Body of pancreas (tissue), 4 donors: ENCODE data around the gene GRIK2. TPM values are rescaled to one million over a fixed set of nuclear protein-coding genes. Genes with fewer than 3 reads are reported as not detected.

Experiments
- ATAC-seq: fragments of 150-250 bp; one replicate; pipeline ENCODE4 v1.9.1; 2016
- DNase-seq, 4 donors: peaks; one replicate each; pipeline ENCODE4 v3.0.0-alpha.2; 2019
- H3K27ac ChIP-seq, 4 donors: fragments of 200-600 bp; sonication (generic); 1 replicate in 3 of 4; 2 replicates in 1 of 4; pipeline versions ENCODE4 v1.5.1 to v1.6.1; 2016 to 2019; ENCODE audit warnings: mild to moderate bottlenecking in 1 of 4, mixed read lengths in 1 of 4, moderate library complexity in 1 of 4
- H3K27me3 ChIP-seq, 2 donors: fragments of 200-600 bp; sonication (generic); one replicate each; pipeline ENCODE4 v1.6.0; 2016; ENCODE audit warnings: mild to moderate bottlenecking in 1 of 2
- H3K36me3 ChIP-seq, 2 donors: fragments of 200-600 bp; sonication (generic); replicated peaks in 1 of 2; 2 replicates each; pipeline ENCODE4 v1.5.1; 2016; ENCODE audit warnings: low read depth in 2 of 2; ENCODE audit not compliant: insufficient read depth in 1 of 2
- H3K4me1 ChIP-seq: fragments of 200-600 bp; sonication (generic); one replicate; pipeline ENCODE4 v1.6.0; 2016
- H3K4me3 ChIP-seq, 2 donors: fragments of 200-600 bp; sonication (generic); 1 replicate in 1 of 2; 2 replicates in 1 of 2; pipeline ENCODE4 v1.5.1; 2016 to 2019
- H3K9me3 ChIP-seq, 3 donors: fragments of 200-600 bp; sonication (generic); 1 replicate in 2 of 3; 2 replicates in 1 of 3; pipeline ENCODE4 v1.5.1; 2016
- CTCF ChIP-seq, 7 experiments: fragments of 450-650 bp in 4 of 7; fragments of 200-600 bp in 3 of 7; sonication (generic) in 3 of 7; IDR thresholded peaks; one replicate each; pipeline ENCODE4 v1.5.1; 2016 to 2019; ENCODE audit warnings: antibody characterized with exemption in 7 of 7
- POLR2A ChIP-seq, 3 donors: fragments of 450-650 bp; IDR thresholded peaks; one replicate each; pipeline ENCODE4 v1.6.1; 2016; ENCODE audit warnings: antibody characterized with exemption in 3 of 3, mild to moderate bottlenecking in 2 of 3
- WGBS, 2 donors: methylation state at CpG; one replicate each; pipeline ENCODE4 v1.1.5; 2017; 5-methylcytosine and 5-hydroxymethylcytosine counted together
- intact Hi-C: fragments of 100-400 bp; cut with DNase I; formaldehyde crosslinking; loops from one replicate; pipeline ENCODE4 v1.15.1; 2023
- total RNA-seq, 2 donors: library from RNA; depleted of rRNA; stranded (reverse); fragments of >200 nt; gene quantifications; one replicate each; pipeline ENCODE4 v1.1.0, GENCODE V29; 2016

GRIK2 gene
- total RNA-seq, 2 donors from 2014 or later, result 0.52 to 7.9 TPM

GRCh38 chr6:101577091-101577490 is 183.6 kb downstream of the GRIK2 start:
- Histone ChIP-seq H3K4me3 (no peak overlapping the region), H3K9me3 (no peaks in the 10 kb centered on the region), H3K27me3 (no peaks in the 10 kb centered on the region), H3K36me3 (no peaks in the 10 kb centered on the region), H3K4me1 (no peaks in the 10 kb centered on the region), H3K27ac (no peak overlapping the region)
- TF ChIP-seq POLR2A (IDR thresholded peaks at IDR 0.05), result no peak
- no peak for TF ChIP-seq CTCF (IDR thresholded peaks at IDR 0.05)
- ATAC-seq (no peak), DNase-seq (no peak)
- intact Hi-C loops, result no loop called here

GRCh38 chr6:101578306-101578705 is 184.8 kb downstream of the GRIK2 start:
- intact Hi-C loops, result no loop called here
- Histone ChIP-seq H3K4me1 (no peaks in the 10 kb centered on the region), H3K36me3 (no peaks in the 10 kb centered on the region), H3K27me3 (no peaks in the 10 kb centered on the region), H3K27ac (no peak overlapping the region), H3K9me3 (no peaks in the 10 kb centered on the region), H3K4me3 (no peak overlapping the region)
- WGBS, 2 donors, result 72 to 82% methylated on average over 1 of the region's 1 CpG
- DNase-seq (no peak), ATAC-seq (no peak)
- TF ChIP-seq POLR2A (IDR thresholded peaks at IDR 0.05) (no peak), CTCF (IDR thresholded peaks at IDR 0.05) (no peak)

GRCh38 chr6:101582792-101583191 is 189.3 kb downstream of the GRIK2 start:
- ATAC-seq (no peak), DNase-seq (no peak)
- Histone ChIP-seq H3K36me3 (no peaks in the 10 kb centered on the region), H3K27ac (no peak overlapping the region), H3K27me3 (no peaks in the 10 kb centered on the region), H3K9me3 (no peaks in the 10 kb centered on the region), H3K4me3 (no peak overlapping the region), H3K4me1 (no peaks in the 10 kb centered on the region)
- no peak for TF ChIP-seq CTCF (IDR thresholded peaks at IDR 0.05)
- no peak for TF ChIP-seq POLR2A (IDR thresholded peaks at IDR 0.05)
- intact Hi-C loops, result no loop called here

- intact Hi-C loops, result no loop called here
- no peak overlapping the region for H3K27ac ChIP-seq
- no peaks in the 10 kb centered on the region for H3K4me1 ChIP-seq
- TF ChIP-seq CTCF (IDR thresholded peaks at IDR 0.05), result no peak
- no peak for TF ChIP-seq POLR2A (IDR thresholded peaks at IDR 0.05)
- no peak for ATAC-seq
- no peaks in the 10 kb centered on the region for H3K27me3 ChIP-seq
- H3K9me3 ChIP-seq, result no peaks in the 10 kb centered on the region
- no peak overlapping the region for H3K4me3 ChIP-seq
- DNase-seq, result no peak
- no peaks in the 10 kb centered on the region for H3K36me3 ChIP-seq
These were observed 192.0 kb downstream of the GRIK2 start for GRCh38 chr6:101585501-101585900.

GRCh38 chr6:101588343-101588742 is 194.8 kb downstream of the GRIK2 start:
- DNase-seq, result no peak
- H3K4me3 ChIP-seq, result no peak overlapping the region
- TF ChIP-seq CTCF (IDR thresholded peaks at IDR 0.05) (no peak), POLR2A (IDR thresholded peaks at IDR 0.05) (no peak)
- H3K9me3 ChIP-seq, result no peaks in the 10 kb centered on the region
- ATAC-seq, result no peak
- H3K36me3 ChIP-seq, result no peaks in the 10 kb centered on the region
- 77 to 79% methylated on average over 3 of the region's 3 CpGs for WGBS, 2 donors
- no peaks in the 10 kb centered on the region for H3K27me3 ChIP-seq
- H3K27ac ChIP-seq, result no peak overlapping the region
- intact Hi-C loops, result no loop called here
- no peaks in the 10 kb centered on the region for H3K4me1 ChIP-seq
